Measurements from ENCODE around the gene PMM2. TPM values are rescaled to one million over a fixed set of nuclear protein-coding genes. Genes with fewer than 3 reads are reported as not detected.
"Not testable (repeated sequence)": the region's sequence is repeated elsewhere in the genome, so short reads cannot be mapped to it uniquely, and the experiment has no call there.

The PMM2 gene
- total and polyA plus RNA-seq, 2 donors from 2014 or later: 21.5 to 39.5 TPM

GRCh38 chr16:8801701-8802100 is 4.1 kb downstream of the PMM2 start:
- DNase-seq: no peak
- Histone ChIP-seq H3K36me3 (ENCODE audit: control insufficient read depth in 2 of 3, insufficient read depth in 3 of 3, low read length in 3 of 3) (peaks cover 3 to 27% (median 17%) of the 10 kb centered on the region in 3 donors), H3K9ac (ENCODE audit: low read length in 3 of 3) (no peak overlapping the region), H3K4me1 (ENCODE audit: control insufficient read depth in 2 of 3, insufficient read depth in 2 of 3, low read depth in 1 of 3, low read length in 3 of 3) (peaks cover 0 to 19% (median 9%) of the 10 kb centered on the region in 3 donors), H3K27ac (ENCODE audit: low read depth in 2 of 2, low read length in 2 of 2) (no peak overlapping the region), H3K9me3 (ENCODE audit: control insufficient read depth in 2 of 3, insufficient read depth in 1 of 3, low read length in 3 of 3) (no peaks in the 10 kb centered on the region), H3K4me3 (ENCODE audit: low read length in 3 of 3) (no peak overlapping the region), H3K27me3 (ENCODE audit: control insufficient read depth, insufficient read depth, low read length) (no peaks in the 10 kb centered on the region)
- intact Hi-C loops (cut with DNase I): loop anchor here (10.0 kb wide), 1 partner anchor 83 kb away; the partner anchor contains the start of gene LITAFD
- no peak for FAIRE-seq
- no peak for TF ChIP-seq CTCF (IDR thresholded peaks at IDR 0.05; ENCODE audit: borderline replicate concordance, extremely low read depth, insufficient read depth)

- H3K4me3 ChIP-seq (ENCODE audit: low read length in 3 of 3); H3K9me3 ChIP-seq (ENCODE audit: control insufficient read depth in 2 of 3, insufficient read depth in 1 of 3, low read length in 3 of 3); DNase-seq; H3K27ac ChIP-seq (ENCODE audit: low read depth in 2 of 2, low read length in 2 of 2); H3K27me3 ChIP-seq (ENCODE audit: control insufficient read depth, insufficient read depth, low read length); FAIRE-seq; H3K9ac ChIP-seq (ENCODE audit: low read length in 3 of 3): not testable (repeated sequence)
- peaks cover 0 to 12% (median under 1%) of the 10 kb centered on the region in 3 donors for H3K4me1 ChIP-seq (ENCODE audit: control insufficient read depth in 2 of 3, insufficient read depth in 2 of 3, low read depth in 1 of 3, low read length in 3 of 3)
- peaks cover 7 to 38% (median 26%) of the 10 kb centered on the region in 3 donors for H3K36me3 ChIP-seq (ENCODE audit: control insufficient read depth in 2 of 3, insufficient read depth in 3 of 3, low read length in 3 of 3)
- intact Hi-C loops (cut with DNase I): loop anchor here (10.0 kb wide), 1 partner anchor 81 kb away; the partner anchor contains the start of gene LITAFD
Observed at GRCh38 chr16:8803733-8804132, 6.1 kb downstream of the PMM2 start.

- H3K4me1 ChIP-seq (ENCODE audit: control insufficient read depth in 2 of 3, insufficient read depth in 2 of 3, low read depth in 1 of 3, low read length in 3 of 3): peaks cover 0 to 7% (median 0%) of the 10 kb centered on the region in 3 donors
- no peak for TF ChIP-seq CTCF (IDR thresholded peaks at IDR 0.05; ENCODE audit: borderline replicate concordance, extremely low read depth, insufficient read depth)
- DNase-seq: no peak
- no peaks in the 10 kb centered on the region for H3K9me3 ChIP-seq (ENCODE audit: control insufficient read depth in 2 of 3, insufficient read depth in 1 of 3, low read length in 3 of 3)
- no peak for FAIRE-seq
- no peak overlapping the region for H3K27ac ChIP-seq (ENCODE audit: low read depth in 2 of 2, low read length in 2 of 2)
- no peaks in the 10 kb centered on the region for H3K27me3 ChIP-seq (ENCODE audit: control insufficient read depth, insufficient read depth, low read length)
- H3K9ac ChIP-seq (ENCODE audit: low read length in 3 of 3): no peak overlapping the region
- intact Hi-C loops (cut with DNase I): loop anchor here (10.0 kb wide), 1 partner anchor 80 kb away; the partner anchor contains the start of gene LITAFD
- H3K36me3 ChIP-seq (ENCODE audit: control insufficient read depth in 2 of 3, insufficient read depth in 3 of 3, low read length in 3 of 3): peaks cover 7 to 40% (median 29%) of the 10 kb centered on the region in 3 donors
- H3K4me3 ChIP-seq (ENCODE audit: low read length in 3 of 3): no peak overlapping the region
Observed at GRCh38 chr16:8804313-8804712, 6.7 kb downstream of the PMM2 start.

- peaks cover 0 to under 1% (median 0%) of the 10 kb centered on the region in 3 donors for H3K4me1 ChIP-seq (ENCODE audit: control insufficient read depth in 2 of 3, insufficient read depth in 2 of 3, low read depth in 1 of 3, low read length in 3 of 3)
- H3K4me3 ChIP-seq (ENCODE audit: low read length in 3 of 3): no peak overlapping the region
- intact Hi-C loops (cut with DNase I): loop anchor here (10.0 kb wide), 1 partner anchor 78 kb away; the partner anchor contains the start of gene LITAFD
- FAIRE-seq: no peak
- no peak overlapping the region for H3K27ac ChIP-seq (ENCODE audit: low read depth in 2 of 2, low read length in 2 of 2)
- H3K9ac ChIP-seq (ENCODE audit: low read length in 3 of 3): no peak overlapping the region
- no peak for TF ChIP-seq CTCF (IDR thresholded peaks at IDR 0.05; ENCODE audit: borderline replicate concordance, extremely low read depth, insufficient read depth)
- DNase-seq: no peak
- H3K27me3 ChIP-seq (ENCODE audit: control insufficient read depth, insufficient read depth, low read length): no peaks in the 10 kb centered on the region
- no peaks in the 10 kb centered on the region for H3K9me3 ChIP-seq (ENCODE audit: control insufficient read depth in 2 of 3, insufficient read depth in 1 of 3, low read length in 3 of 3)
- H3K36me3 ChIP-seq (ENCODE audit: control insufficient read depth in 2 of 3, insufficient read depth in 3 of 3, low read length in 3 of 3): peaks cover 7 to 47% (median 33%) of the 10 kb centered on the region in 3 donors
Observed at GRCh38 chr16:8806272-8806983, 8.8 kb downstream of the PMM2 start.

All from kidney (tissue), 14 donors.